Measurements from ENCODE around the gene ABCG8.
A peak's percentile ranks its signal among the peaks of the same experiment; 100 is the strongest.

Gene ABCG8

DNA sequence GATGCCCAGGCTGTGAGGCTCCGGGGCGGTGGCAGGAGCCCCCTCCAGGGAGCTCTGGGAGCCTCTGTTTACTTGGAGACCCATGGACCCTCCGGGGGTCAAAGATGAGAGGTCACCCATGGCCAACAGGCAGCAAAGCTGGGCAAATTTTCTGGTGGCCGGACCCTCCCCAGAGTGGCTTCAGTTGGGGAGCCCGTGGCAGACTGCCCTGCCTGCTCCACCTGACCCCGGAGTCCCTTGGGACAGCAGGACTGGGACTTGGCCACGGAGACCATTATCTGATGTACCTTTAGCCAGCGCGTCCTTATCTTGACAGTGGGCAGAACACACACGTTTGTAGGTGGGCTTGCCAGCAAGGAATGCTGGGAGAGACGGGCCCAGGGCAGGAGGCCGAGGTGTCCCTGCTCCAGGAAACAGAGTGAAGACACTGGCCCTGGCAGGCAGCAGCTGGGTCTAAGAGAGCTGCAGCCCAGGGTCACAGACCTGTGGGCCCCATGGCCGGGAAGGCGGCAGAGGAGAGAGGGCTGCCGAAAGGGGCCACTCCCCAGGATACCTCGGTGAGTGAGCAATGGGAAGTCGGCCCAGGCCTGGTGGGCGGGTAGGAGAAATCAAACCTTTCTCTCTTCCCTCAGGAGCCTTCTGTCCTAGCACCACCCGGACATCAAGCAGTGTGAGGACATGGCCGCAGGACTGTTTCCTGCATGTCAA lies at the start of gene ABCG8, which contains the start of gene ABCG5:
Gene ABCG8, plus strand, starts transcription at position 412 of the 708 bp plus-strand sequence. Its CDS starts 83 bp downstream, at position 495.
Gene ABCG5, minus strand, starts transcription at position 280 of the 708 bp plus-strand sequence. Its CDS starts 160 bp downstream, at position 120.
- H3K27me3 Mint-ChIP-seq: peaks cover 7% of the 10 kb centered on the region
- H3K4me3 Mint-ChIP-seq: no peak within 1 kb of the TSS
- ATAC-seq (peak; percentile 26), DNase-seq (no peak)
- peak within 1 kb of the TSS in 1 of 2 donors; percentile 45 for H3K27ac Mint-ChIP-seq
- no peaks in the 10 kb centered on the region for H3K4me1 Mint-ChIP-seq
- no peaks in the 10 kb centered on the region for H3K9me3 Mint-ChIP-seq

DNA sequence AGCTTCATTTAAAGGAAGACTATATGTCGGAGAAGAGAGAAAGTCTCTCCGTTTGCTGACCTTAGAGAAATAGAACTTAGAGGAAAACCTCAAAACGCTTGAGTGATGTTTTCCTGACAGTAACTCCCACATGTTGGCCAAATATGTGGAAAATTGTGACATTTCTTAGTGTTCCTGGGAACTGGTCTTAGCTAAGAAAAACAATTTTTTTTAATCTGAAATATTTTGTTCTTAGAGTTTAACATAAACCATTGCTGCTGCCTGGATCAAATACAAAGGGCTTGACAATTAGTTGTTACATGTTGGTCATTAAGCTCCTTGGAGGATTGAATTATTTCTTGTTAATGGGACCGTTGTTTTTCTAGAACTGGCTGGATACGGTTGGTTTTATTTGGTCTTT lies 48.6 kb upstream of the ABCG8 start:
- Mint-ChIP-seq H3K27me3 (no peaks in the 10 kb centered on the region), H3K27ac (no peak overlapping the region), H3K9me3 (no peaks in the 10 kb centered on the region), H3K4me3 (no peak overlapping the region), H3K4me1 (peaks cover 13% of the 10 kb centered on the region)
- no peak for ATAC-seq
- DNase-seq: no peak

DNA sequence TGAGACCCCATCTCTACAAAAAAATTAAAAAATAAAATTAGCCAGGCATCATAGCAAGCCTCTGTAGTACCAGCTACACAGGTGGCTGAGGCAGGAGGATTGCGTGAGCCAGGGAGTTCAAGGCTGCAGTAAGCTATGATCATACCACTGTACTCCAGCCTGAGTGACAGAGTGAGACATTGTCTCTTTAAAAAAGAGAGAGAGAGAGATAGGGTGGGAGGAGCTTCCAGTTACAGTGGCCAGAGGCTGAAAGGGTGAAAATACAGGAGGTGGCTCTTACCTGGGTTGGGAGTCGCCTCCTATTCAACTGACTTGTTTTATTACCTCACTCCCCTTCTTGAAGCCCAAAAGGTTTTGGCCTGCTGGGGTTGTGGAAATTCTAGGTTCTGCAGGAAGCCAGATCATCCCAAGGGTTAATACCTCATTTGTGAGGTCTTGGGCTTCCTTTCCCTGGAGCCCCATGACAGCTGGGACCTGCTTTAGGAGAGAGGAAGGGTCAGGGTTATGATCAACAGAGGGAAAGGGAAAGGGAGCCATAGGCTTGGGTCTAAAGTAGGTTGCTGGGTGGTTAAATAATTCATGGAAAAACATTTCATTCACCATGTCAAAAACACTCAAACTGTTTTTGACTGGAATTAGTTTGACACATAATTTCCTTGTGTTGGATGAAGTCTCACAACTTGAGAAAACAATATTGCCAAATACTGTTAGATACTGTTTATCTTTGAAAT lies 47.6 kb upstream of the ABCG8 start:
- H3K27ac Mint-ChIP-seq: no peak overlapping the region
- H3K27me3 Mint-ChIP-seq: no peaks in the 10 kb centered on the region
- H3K4me3 Mint-ChIP-seq: no peak overlapping the region

DNA sequence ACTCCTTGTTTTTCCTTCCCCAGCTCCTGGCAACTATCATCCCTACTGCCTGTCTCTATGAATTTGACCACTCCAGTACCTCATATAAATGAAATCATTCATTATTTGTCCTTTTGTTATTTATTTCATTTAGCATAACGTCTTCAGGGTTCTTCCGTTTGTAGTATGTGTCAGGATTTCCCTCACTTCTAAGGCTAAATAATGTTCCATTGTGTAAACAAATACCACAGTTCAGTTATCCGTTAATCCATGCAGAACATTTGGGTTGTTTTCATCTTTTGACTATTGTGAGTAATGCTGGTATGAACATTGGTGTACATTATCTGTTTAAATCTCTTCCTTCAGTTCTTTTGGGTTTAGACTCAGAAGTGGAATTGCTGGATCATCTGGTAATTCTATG lies 46.1 kb upstream of the ABCG8 start:
- no peak for ATAC-seq
- H3K9me3 Mint-ChIP-seq: no peaks in the 10 kb centered on the region
- no peak overlapping the region for H3K4me3 Mint-ChIP-seq
- no peak overlapping the region for H3K27ac Mint-ChIP-seq
- DNase-seq: no peak
- no peaks in the 10 kb centered on the region for H3K27me3 Mint-ChIP-seq
- H3K4me1 Mint-ChIP-seq: peaks cover 11% of the 10 kb centered on the region

More for the DNA sequence above, 47.6 kb upstream of the ABCG8 start:
- Mint-ChIP-seq H3K4me1 (peaks cover 13% of the 10 kb centered on the region), H3K9me3 (no peaks in the 10 kb centered on the region)
- ATAC-seq: no peak
- DNase-seq: no peak

DNA sequence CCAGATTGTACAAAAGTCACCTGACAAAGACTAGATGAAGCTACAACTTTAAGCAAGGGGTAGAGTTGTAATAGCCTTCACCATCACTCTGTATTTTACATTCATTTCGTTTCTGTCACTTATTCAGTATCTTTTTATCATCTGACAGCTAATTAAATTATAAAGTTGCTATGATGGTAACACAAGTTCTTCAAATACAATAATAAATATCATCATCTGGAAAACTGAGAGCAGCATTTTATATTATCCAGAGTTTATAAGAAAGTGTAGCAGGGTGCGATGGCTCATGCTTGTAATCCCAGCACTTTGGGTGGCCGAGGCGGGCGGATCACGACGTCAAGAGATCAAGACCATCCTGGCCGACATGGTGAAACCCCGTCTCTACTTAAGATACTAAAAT lies 43.8 kb upstream of the ABCG8 start:
- no peak overlapping the region for H3K27ac Mint-ChIP-seq
- ATAC-seq (no peak), DNase-seq (no peak)
- H3K4me1 Mint-ChIP-seq: no peaks in the 10 kb centered on the region
- no peaks in the 10 kb centered on the region for H3K27me3 Mint-ChIP-seq
- no peaks in the 10 kb centered on the region for H3K9me3 Mint-ChIP-seq
- no peak overlapping the region for H3K4me3 Mint-ChIP-seq

DNA sequence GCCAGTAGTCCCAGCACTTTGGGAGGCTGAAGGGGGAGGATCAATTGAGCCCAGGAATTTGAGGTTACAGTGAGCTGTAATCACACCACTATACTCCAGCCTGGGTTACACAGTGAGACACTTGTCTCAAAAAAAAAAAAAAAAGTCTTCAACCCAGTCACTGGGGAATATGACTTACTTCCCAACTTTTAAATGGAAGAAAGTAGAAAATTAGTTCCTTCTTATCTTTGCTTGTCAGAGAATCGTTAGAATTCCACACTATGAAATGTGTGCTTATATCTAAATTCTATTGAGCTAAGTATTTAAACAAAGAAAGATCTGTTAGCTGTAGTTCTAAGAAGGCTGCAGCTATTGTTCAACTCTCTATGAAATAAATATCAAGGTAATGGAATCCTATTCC lies 42.6 kb upstream of the ABCG8 start:
- no peak for DNase-seq
- no peaks in the 10 kb centered on the region for H3K4me1 Mint-ChIP-seq
- H3K27me3 Mint-ChIP-seq: no peaks in the 10 kb centered on the region
- no peak overlapping the region for H3K4me3 Mint-ChIP-seq
- no peak overlapping the region for H3K27ac Mint-ChIP-seq
- no peaks in the 10 kb centered on the region for H3K9me3 Mint-ChIP-seq
- ATAC-seq: no peak

DNA sequence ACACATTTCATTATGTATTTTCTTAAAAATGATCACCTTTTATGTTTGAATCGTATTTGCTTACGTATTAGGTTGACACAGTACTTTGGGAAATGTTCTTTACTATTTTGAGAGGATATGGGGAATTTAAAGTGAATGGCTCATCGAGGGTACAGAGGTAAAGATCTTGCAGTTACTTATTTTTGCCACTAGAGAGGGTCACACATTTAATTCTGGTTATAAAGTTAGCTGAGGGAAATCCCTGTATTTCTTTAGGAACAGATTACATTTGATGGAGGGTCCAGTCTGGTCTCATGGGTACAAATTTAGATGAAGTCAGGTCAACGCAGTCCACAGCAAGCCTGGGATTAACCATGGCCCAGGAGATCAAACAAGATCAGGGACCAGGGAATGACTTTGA lies 40.5 kb upstream of the ABCG8 start:
- Mint-ChIP-seq H3K27ac (no peak overlapping the region), H3K27me3 (no peaks in the 10 kb centered on the region), H3K9me3 (no peaks in the 10 kb centered on the region), H3K4me3 (no peak overlapping the region), H3K4me1 (no peaks in the 10 kb centered on the region)
- no peak for ATAC-seq
- no peak for DNase-seq

DNA sequence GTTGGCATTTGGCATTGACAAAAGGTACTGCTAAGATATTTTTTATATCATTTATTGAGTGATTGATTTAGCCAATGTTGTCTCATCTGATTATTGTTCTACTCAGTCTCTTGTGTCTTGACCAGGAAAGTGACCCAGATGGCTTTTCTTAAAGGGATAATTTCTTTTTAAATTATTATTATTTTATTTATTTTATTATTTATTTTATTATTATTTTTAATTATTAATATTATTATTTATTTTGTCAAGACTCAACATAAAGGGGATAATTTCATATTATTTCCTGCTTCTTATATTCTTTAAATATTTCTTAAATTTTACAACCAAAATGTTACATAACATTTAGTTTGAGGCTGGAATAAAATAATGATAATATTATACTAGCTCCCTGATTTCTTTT lies 37.9 kb upstream of the ABCG8 start:
- ATAC-seq (no peak), DNase-seq (no peak)
- H3K4me1 Mint-ChIP-seq: no peaks in the 10 kb centered on the region
- no peak overlapping the region for H3K4me3 Mint-ChIP-seq
- no peaks in the 10 kb centered on the region for H3K27me3 Mint-ChIP-seq
- H3K27ac Mint-ChIP-seq: no peak overlapping the region
- H3K9me3 Mint-ChIP-seq: no peaks in the 10 kb centered on the region

DNA sequence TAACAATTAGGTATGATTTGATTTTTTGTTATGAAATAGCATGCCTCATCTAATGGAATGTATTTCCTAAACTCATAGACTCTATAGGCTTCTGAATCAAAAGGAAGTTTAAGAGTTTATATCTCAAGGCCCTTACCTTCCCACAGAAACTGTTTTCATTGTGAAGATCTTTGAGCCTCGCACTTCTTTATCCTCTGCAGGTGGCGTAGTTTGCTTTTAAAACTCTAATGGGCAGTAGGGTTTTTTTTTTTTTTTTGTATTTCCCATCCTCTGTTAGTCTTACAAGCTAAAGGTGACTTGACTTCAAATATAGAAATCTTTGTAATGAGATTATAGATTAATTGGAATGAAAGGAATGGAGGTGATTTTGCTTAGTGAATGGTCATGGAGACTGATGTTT lies 36.6 kb upstream of the ABCG8 start:
- H3K4me1 Mint-ChIP-seq: no peaks in the 10 kb centered on the region
- H3K27ac Mint-ChIP-seq: peak overlapping the region in 1 of 2 donors; percentile 54
- ATAC-seq: no peak
- H3K4me3 Mint-ChIP-seq: no peak overlapping the region
- no peaks in the 10 kb centered on the region for H3K9me3 Mint-ChIP-seq
- DNase-seq: no peak
- no peaks in the 10 kb centered on the region for H3K27me3 Mint-ChIP-seq

DNA sequence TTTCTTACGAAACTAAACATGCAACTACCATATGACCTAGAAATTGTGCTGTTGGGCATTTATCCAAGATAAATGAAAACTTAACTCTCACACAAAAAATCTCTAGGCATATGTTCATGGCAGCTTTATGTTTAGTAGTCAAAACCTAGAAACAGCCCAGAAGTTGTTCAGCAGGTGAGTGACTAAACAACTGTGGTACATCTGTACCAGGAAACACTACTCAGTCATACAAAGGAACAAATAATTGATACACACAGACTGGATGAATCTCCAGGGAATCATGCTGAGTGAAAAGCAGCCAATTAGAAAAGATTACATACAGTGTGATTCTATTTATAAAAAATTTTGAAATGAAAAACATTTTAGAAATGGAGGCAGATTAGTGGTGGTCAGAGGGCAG lies 35.7 kb upstream of the ABCG8 start:
- ATAC-seq (no peak), DNase-seq (no peak)
- H3K27ac Mint-ChIP-seq: no peak overlapping the region
- no peaks in the 10 kb centered on the region for H3K9me3 Mint-ChIP-seq
- no peaks in the 10 kb centered on the region for H3K27me3 Mint-ChIP-seq
- H3K4me3 Mint-ChIP-seq: no peak overlapping the region
- H3K4me1 Mint-ChIP-seq: no peaks in the 10 kb centered on the region

DNA sequence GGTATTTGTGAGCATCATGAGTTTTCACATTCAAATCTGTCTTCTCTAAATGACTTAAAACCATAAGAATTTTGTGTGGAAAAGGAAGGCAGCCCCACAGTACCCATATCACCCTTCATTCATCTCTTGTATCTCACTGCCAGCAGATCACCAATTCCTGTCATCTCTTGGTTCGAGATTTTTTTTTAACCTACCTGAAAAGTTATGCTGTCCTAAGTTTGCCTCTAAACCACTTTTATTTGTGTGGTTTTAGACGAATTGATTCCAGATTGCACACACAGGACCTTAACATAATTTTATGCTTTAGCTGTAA lies 32.1 kb upstream of the ABCG8 start:
- H3K27ac Mint-ChIP-seq: peak overlapping the region in 1 of 2 donors; percentile 47
- no peaks in the 10 kb centered on the region for H3K27me3 Mint-ChIP-seq
- no peak for ATAC-seq
- no peak overlapping the region for H3K4me3 Mint-ChIP-seq
- no peaks in the 10 kb centered on the region for H3K4me1 Mint-ChIP-seq
- DNase-seq: no peak
- H3K9me3 Mint-ChIP-seq: no peaks in the 10 kb centered on the region

DNA sequence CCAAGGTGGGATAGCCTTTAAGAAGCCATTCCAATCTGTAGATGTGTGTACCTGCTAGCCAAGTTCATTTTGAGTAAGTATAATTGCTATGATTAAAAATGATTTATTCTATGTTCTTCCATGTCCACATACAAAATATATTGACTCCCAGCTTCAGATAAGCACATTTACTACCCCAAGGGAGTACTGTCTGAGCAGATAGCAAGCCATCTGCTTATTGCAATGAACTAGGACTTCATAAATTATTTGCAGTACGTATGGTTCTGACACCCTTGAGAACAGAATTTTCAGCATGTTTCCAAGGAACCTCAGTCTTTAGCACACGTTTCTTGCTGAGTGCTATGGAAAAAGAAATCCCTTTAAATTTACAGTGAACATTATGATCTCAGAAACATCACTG lies 28.3 kb upstream of the ABCG8 start:
- H3K4me3 Mint-ChIP-seq: no peak overlapping the region
- no peak for DNase-seq
- H3K9me3 Mint-ChIP-seq: no peaks in the 10 kb centered on the region
- no peaks in the 10 kb centered on the region for H3K4me1 Mint-ChIP-seq
- ATAC-seq: no peak
- H3K27ac Mint-ChIP-seq: no peak overlapping the region
- H3K27me3 Mint-ChIP-seq: no peaks in the 10 kb centered on the region

DNA sequence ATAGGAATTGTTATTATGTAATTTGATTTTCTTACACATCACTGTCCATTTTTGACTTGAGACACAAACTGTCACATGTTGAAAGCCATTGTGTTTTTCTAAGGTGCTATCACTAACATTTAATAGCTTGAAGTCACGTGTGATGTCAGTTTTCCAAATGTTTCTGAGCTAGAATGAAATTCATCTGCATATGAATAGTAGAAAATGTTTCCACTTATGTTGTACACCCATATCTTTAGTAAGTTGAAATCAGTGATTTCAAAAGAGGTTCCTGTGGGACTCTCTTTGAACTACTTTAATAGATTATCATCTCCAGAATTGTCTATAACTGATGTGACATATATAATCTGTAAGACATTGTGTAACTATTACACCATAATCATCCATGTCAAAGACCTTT lies 27.9 kb upstream of the ABCG8 start:
- no peak for DNase-seq
- no peak for ATAC-seq
- no peak overlapping the region for H3K4me3 Mint-ChIP-seq
- H3K27me3 Mint-ChIP-seq: no peaks in the 10 kb centered on the region
- no peaks in the 10 kb centered on the region for H3K9me3 Mint-ChIP-seq
- no peak overlapping the region for H3K27ac Mint-ChIP-seq
- H3K4me1 Mint-ChIP-seq: no peaks in the 10 kb centered on the region

DNA sequence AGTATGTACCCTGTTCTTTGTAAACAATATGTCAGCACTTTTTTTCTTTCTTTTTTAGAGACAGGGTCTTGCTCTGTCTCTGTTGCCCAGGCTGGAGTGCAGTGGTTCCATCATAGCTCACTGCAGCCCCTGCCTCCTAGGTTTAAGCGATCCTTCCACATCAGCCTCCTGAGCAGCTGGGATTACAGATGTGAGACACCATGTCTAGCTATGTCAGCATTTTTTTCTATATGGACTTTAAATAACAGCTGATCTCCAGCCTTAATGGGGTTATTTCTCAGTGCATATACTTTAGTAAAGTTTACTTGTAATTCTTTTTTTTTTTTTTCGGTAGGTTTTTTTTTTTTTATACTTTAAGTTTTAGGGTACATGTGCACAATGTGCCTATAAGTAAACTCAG lies 26.8 kb upstream of the ABCG8 start:
- no peak overlapping the region for H3K4me3 Mint-ChIP-seq
- no peak overlapping the region for H3K27ac Mint-ChIP-seq
- ATAC-seq: no peak
- DNase-seq: no peak
- no peaks in the 10 kb centered on the region for H3K4me1 Mint-ChIP-seq
- H3K27me3 Mint-ChIP-seq: no peaks in the 10 kb centered on the region
- H3K9me3 Mint-ChIP-seq: peaks cover 0 to 3% of the 10 kb centered on the region in 2 donors

DNA sequence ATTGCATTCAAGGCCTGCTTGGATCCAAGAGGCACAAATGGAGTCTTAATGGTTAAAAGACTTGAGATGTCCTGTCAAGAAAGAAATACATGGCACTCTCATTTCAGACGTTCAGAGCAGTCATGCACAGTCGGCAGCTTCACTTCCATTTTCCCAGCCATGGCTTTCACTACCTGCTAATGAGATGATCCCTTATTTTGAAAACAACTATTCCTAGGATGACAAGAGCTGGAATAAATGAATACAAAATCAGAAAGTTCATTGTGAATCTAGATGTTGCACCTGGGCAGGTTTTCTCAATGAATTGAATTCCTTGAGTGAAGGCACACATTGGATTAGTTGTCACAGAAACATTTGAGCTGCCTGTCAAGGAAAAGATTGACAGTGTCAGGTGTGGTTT lies 25.8 kb upstream of the ABCG8 start:
- DNase-seq (no peak), ATAC-seq (no peak)
- Mint-ChIP-seq H3K27me3 (no peaks in the 10 kb centered on the region), H3K9me3 (peaks cover 0 to 3% of the 10 kb centered on the region in 2 donors), H3K4me1 (no peaks in the 10 kb centered on the region), H3K4me3 (no peak overlapping the region), H3K27ac (no peak overlapping the region)

DNA sequence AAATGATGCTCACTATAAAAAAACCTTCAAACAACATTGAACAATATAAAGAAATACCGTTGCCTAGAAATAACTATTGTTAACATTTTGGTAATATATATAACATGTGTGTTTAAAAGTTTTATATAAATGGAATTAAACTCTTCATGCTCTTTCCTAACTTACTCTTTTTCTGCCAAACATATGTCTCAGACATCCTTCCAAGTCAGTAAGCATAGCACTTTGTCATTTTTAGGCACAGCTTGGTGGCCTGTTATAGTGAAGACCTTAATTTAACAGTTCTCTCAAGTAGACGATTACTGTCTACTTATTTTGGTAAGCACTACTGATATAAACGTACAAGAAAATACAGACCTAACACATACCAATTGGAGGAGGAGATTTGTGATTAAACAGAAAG lies 24.1 kb upstream of the ABCG8 start:
- H3K27ac Mint-ChIP-seq: no peak overlapping the region
- DNase-seq (no peak), ATAC-seq (no peak)
- H3K9me3 Mint-ChIP-seq: peaks cover 0 to 3% of the 10 kb centered on the region in 2 donors
- no peaks in the 10 kb centered on the region for H3K4me1 Mint-ChIP-seq
- no peaks in the 10 kb centered on the region for H3K27me3 Mint-ChIP-seq
- no peak overlapping the region for H3K4me3 Mint-ChIP-seq

DNA sequence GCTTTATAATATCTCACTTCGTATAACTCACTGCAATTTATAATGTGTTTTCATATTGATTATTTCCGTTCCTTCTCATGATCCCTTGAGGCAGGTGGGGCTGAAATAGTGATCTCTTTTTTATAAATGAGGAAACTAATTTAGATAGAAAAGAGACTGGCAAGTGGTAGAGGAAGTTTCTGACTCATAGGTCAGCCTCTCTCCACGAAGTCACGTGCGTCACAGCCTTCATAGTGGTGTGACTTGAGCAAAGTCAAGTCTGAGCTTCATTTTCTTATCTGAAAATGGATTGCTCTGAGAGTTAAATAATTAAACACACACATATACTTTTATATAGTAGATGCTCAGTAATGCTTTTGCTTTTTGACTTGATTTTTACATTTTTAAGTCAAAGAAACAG lies 20.0 kb upstream of the ABCG8 start:
- H3K4me1 Mint-ChIP-seq: no peaks in the 10 kb centered on the region
- no peak overlapping the region for H3K27ac Mint-ChIP-seq
- H3K9me3 Mint-ChIP-seq: peaks cover 0 to 3% of the 10 kb centered on the region in 2 donors
- ATAC-seq: no peak
- no peak for DNase-seq
- H3K27me3 Mint-ChIP-seq: peaks cover 28% of the 10 kb centered on the region
- H3K4me3 Mint-ChIP-seq: no peak overlapping the region
